Panc1 (cell line): ENCODE results near the gene BTC.

Experiments used
- CTCF ChIP-seq: fragments of 450-650 bp; IDR thresholded peaks from 2 replicates; pipeline ENCODE4 v1.5.1; 2017; ENCODE audit warnings: mild to moderate bottlenecking
- POLR2AphosphoS5 ChIP-seq: IDR thresholded peaks from 2 replicates; pipeline ENCODE4 v1.6.1; 2012; ENCODE audit warnings: mild to moderate bottlenecking, low read depth, low read length, moderate library complexity
- REST ChIP-seq, 2 experiments: IDR thresholded peaks; 2 replicates each; pipeline ENCODE4 v1.6.1; 2011 to 2012; ENCODE audit warnings: low read depth in 2 of 2, control low read depth in 1 of 2, low read length in 1 of 2, mild to moderate bottlenecking in 1 of 2, moderate library complexity in 1 of 2; ENCODE audit not compliant: insufficient read depth in 1 of 2
- SIN3A ChIP-seq: IDR thresholded peaks from 2 replicates; pipeline ENCODE4 v1.6.1; 2012; ENCODE audit warnings: low read depth, mild to moderate bottlenecking, low read length, moderate library complexity, borderline replicate concordance; ENCODE audit not compliant: insufficient read depth
- TCF7L2 ChIP-seq: IDR thresholded peaks from 2 replicates; pipeline ENCODE4 v1.6.1; 2011; ENCODE audit warnings: mild to moderate bottlenecking, low read depth, low read length, inconsistent platforms

GRCh38 chr4:74794382-74795010 lies at the start of gene BTC:
- TF ChIP-seq TCF7L2 = no peak
- no peak for TF ChIP-seq REST (IDR thresholded peaks at IDR 0.05; ENCODE audit: insufficient read depth in 1 of 2, low read depth in 2 of 2, low read length in 1 of 2)
- TF ChIP-seq POLR2AphosphoS5 = no peak
- peak; percentile 27 for TF ChIP-seq CTCF
- TF ChIP-seq SIN3A = no peak
